IgD-negative memory B cell (primary cell): ENCODE results near the gene CISTR. TPM values are rescaled to one million over a fixed set of nuclear protein-coding genes. Genes with fewer than 3 reads are reported as not detected.

Source experiments
- H3K27ac Mint-ChIP-seq, 3 donors: one replicate each; pipeline ENCODE4 v1.8.0; 2020 to 2022; ENCODE audit warnings: mild to moderate bottlenecking in 3 of 3, mixed read lengths in 3 of 3, moderate library complexity in 1 of 3
- H3K27me3 Mint-ChIP-seq: one replicate; pipeline ENCODE4 v1.8.0; 2021; ENCODE audit warnings: mixed read lengths
- H3K36me3 Mint-ChIP-seq: one replicate; pipeline ENCODE4 v1.8.0; 2020; ENCODE audit warnings: mild to moderate bottlenecking, mixed read lengths
- H3K4me1 Mint-ChIP-seq, 3 donors: one replicate each; pipeline ENCODE4 v1.8.0; 2020 to 2022; ENCODE audit warnings: mixed read lengths in 3 of 3, mild to moderate bottlenecking in 1 of 3
- H3K4me3 Mint-ChIP-seq, 4 donors: one replicate each; pipeline ENCODE4 v1.8.0; 2020 to 2022; ENCODE audit warnings: mild to moderate bottlenecking in 4 of 4, mixed read lengths in 4 of 4, moderate library complexity in 3 of 4
- H3K9me3 Mint-ChIP-seq, 3 donors: one replicate each; pipeline ENCODE4 v1.8.0; 2020 to 2021; ENCODE audit warnings: mixed read lengths in 3 of 3, mild to moderate bottlenecking in 1 of 3
- polyA plus RNA-seq: library from polyadenylated mRNA; unstranded; fragments of 300-500 nt; fragmentation: Illumina TruSeq; gene quantifications from one replicate; pipeline ENCODE4 v1.2.3, GENCODE V29; 2021

CISTR gene
- polyA plus RNA-seq, 1 donor from 2014 or later, result not detected

DNA sequence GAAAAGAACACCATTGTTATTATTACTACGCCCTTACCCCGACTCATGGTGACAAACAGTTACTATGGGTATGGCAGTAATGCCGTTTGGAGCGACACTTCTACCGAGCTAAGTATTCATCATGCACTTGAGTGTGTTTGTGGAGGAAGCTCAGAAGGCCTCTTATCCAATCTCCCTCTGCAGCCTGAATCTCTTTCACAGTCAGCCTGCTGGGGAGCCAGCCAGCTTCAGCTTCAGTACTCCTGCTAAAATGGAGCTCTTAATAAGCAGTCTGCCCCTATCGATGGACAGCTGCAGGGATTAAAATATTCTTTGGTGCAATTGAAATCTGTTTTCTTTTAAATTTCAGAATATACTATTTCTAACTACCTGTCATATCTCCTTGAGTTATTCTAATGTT lies 51.2 kb downstream of the CISTR start:
- no peak overlapping the region for H3K27ac Mint-ChIP-seq

DNA sequence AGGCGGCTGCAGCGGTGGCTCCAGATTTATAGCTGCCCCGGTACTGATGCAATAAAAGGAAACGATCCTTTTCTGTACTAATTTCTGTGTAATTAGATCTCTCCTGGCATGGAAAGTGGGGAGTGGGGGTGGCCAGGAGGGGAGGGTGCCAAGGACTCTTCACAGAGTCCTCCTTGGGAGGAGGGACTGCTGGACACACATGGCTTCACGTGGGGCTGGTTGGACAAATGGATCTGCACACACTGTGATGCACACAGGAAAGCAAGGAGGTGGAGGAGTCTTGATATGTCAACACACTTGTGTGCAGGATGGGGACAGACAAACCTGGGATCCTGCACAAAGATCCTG lies 52.1 kb downstream of the CISTR start:
- H3K27ac Mint-ChIP-seq, result no peak overlapping the region
- peaks cover 19 to 24% (median 19%) of the 10 kb centered on the region in 3 donors for H3K4me1 Mint-ChIP-seq
- no peak overlapping the region for H3K4me3 Mint-ChIP-seq
- H3K27me3 Mint-ChIP-seq, result peaks cover 65% of the 10 kb centered on the region
- no peaks in the 10 kb centered on the region for H3K9me3 Mint-ChIP-seq
- H3K36me3 Mint-ChIP-seq, result no peaks in the 10 kb centered on the region

More for the DNA sequence above, 51.2 kb downstream of the CISTR start:
- Mint-ChIP-seq H3K36me3 (no peaks in the 10 kb centered on the region), H3K9me3 (no peaks in the 10 kb centered on the region), H3K4me3 (no peak overlapping the region), H3K27me3 (peaks cover 61% of the 10 kb centered on the region), H3K4me1 (peaks cover 13 to 18% (median 14%) of the 10 kb centered on the region in 3 donors)

DNA sequence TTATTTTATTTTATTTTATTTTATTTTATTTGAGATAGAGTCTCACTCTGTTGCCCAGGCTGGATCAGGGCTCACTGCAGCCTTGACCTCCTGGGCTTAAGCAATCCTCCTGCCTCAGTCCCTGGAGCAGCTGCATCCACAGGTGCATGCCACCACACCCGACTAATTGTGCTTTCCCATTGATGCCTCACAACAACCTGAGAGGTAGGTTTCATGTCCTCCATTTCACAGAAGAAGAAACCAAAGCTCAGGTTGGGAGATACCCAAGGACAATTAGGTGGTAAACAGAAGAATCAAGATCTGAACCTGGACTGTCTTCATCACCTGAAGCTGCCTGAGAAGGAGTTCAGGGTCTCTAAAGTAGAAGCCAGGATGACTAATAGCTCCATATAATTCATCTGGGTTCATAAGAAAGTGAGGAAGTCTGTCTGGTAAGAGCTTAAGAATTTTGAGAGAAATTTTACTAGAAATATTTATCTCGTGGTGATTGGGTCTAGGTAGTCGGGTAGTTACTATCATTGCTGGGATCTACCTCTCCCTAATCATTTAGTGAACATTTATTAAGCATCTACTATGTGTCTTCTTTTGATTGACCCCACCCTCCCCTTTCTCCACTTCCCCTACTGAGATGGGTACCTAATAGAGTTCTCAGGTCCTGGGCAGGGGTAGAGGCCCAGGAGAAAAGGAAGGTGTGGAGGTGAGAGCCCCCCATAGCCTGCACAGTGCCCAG lies 52.7 kb downstream of the CISTR start:
- Mint-ChIP-seq H3K4me1 (peaks cover 23 to 28% (median 24%) of the 10 kb centered on the region in 3 donors), H3K4me3 (no peak overlapping the region), H3K36me3 (no peaks in the 10 kb centered on the region), H3K27me3 (peaks cover 69% of the 10 kb centered on the region), H3K9me3 (no peaks in the 10 kb centered on the region), H3K27ac (peak overlapping the region in 2 of 3 donors; percentile 1 to 25)

DNA sequence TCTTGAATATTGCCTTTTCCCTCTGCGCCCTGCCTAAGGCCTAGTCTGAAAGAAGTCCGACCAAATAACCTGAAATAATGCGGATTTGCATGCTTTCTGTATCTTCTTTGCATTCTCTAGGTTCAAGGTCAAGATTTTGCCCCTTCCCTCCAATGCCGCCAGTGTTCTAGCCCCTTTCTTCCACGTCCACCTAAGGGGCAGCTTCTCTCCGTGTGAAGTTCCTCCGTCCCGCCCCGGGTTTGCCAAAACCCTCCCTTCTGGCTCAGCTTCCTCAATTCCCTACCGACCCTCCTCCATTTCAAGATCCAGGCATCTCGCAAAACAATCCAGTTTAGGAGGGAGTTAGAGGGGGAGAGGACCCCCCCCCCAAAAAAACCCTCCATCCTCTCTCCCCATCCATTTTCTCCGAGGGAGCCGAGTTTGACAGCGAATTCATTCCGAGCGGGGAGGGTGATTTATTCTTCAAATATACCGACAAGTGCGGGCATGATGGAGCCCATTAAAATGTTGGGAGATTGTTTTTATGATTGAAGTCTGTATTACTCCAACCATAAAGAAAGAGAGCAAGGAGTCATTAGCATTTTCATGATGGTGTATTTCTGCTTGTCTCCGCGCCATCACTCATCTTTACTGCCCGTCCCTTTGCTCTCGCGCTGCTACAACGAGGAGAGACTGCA lies 55.0 kb downstream of the CISTR start:
- peaks cover 0 to 2% (median 0%) of the 10 kb centered on the region in 3 donors for H3K9me3 Mint-ChIP-seq
- H3K36me3 Mint-ChIP-seq, result no peaks in the 10 kb centered on the region
- peak overlapping the region; percentile 47 to 86 (median 71) for H3K4me3 Mint-ChIP-seq
- peaks cover 23 to 28% (median 26%) of the 10 kb centered on the region in 3 donors for H3K4me1 Mint-ChIP-seq
- H3K27ac Mint-ChIP-seq, result peak overlapping the region in 2 of 3 donors; percentile 17 to 19
- H3K27me3 Mint-ChIP-seq, result peaks cover 64% of the 10 kb centered on the region

Other genes starting within 250 kb of the CISTR start
- not detected for gene NPFF, start 244.5 kb downstream of the CISTR start, polyA plus RNA-seq
- 14.4 TPM for gene ATF7, start 125.6 kb downstream of the CISTR start, polyA plus RNA-seq
- gene ATP5MC2, start 75.9 kb downstream of the CISTR start, polyA plus RNA-seq, result 707 TPM
- gene CALCOCO1, start 24.5 kb downstream of the CISTR start, polyA plus RNA-seq, result 52.0 TPM
- not detected for gene HOXC13, start 186.9 kb upstream of the CISTR start, polyA plus RNA-seq
- not detected for gene HOXC12, start 202.9 kb upstream of the CISTR start, polyA plus RNA-seq
- not detected for gene HOXC11, start 221.1 kb upstream of the CISTR start, polyA plus RNA-seq
- not detected for gene HOTAIR, start 223.0 kb upstream of the CISTR start, polyA plus RNA-seq
- gene HOXC10, start 233.2 kb upstream of the CISTR start, polyA plus RNA-seq, result not detected
- gene HOXC9, start 248.2 kb upstream of the CISTR start, polyA plus RNA-seq, result not detected